Endothelial cell (in vitro differentiated cells): ENCODE data around the gene TMEFF2. TPM values are rescaled to one million over a fixed set of nuclear protein-coding genes. Genes with fewer than 3 reads are reported as not detected.

Experiments used
- DNase-seq: peaks from one replicate; pipeline ENCODE4 v3.0.0; 2021; ENCODE audit warnings: low spot score
- H3K27ac Mint-ChIP-seq: one replicate; pipeline ENCODE4 v1.8.0; 2021; ENCODE audit warnings: mixed read lengths, inconsistent platforms; ENCODE audit not compliant: unreplicated experiment
- H3K27me3 Mint-ChIP-seq: one replicate; pipeline ENCODE4 v1.8.0; 2021; ENCODE audit warnings: mild to moderate bottlenecking, moderate library complexity, mixed read lengths, inconsistent platforms; ENCODE audit not compliant: unreplicated experiment
- H3K36me3 Mint-ChIP-seq: one replicate; pipeline ENCODE4 v1.8.0; 2021; ENCODE audit warnings: mild to moderate bottlenecking, low read depth, mixed read lengths, inconsistent platforms; ENCODE audit not compliant: unreplicated experiment
- H3K4me1 Mint-ChIP-seq: one replicate; pipeline ENCODE4 v1.8.0; 2021; ENCODE audit warnings: mild to moderate bottlenecking, mixed read lengths, inconsistent platforms; ENCODE audit not compliant: unreplicated experiment
- H3K4me3 Mint-ChIP-seq: one replicate; pipeline ENCODE4 v1.8.0; 2021; ENCODE audit warnings: mild to moderate bottlenecking, mixed read lengths, inconsistent platforms; ENCODE audit not compliant: unreplicated experiment
- H3K9me3 Mint-ChIP-seq: one replicate; pipeline ENCODE4 v1.8.0; 2021; ENCODE audit warnings: mixed read lengths, inconsistent platforms; ENCODE audit not compliant: unreplicated experiment
- total RNA-seq: library from RNA; stranded (reverse); fragmentation: NEBNext Ultra II Directional; extraction: Animal tissue kit (Norgen Biotek cat#: 25700); gene quantifications from one replicate; pipeline ENCODE4 v1.2.1, GENCODE V29; 2021; ENCODE audit not compliant: unreplicated experiment
- TF ChIP-seq, protein P1 (sequence below): fragments of 200-600 bp; sonication (generic); IDR thresholded peaks from one replicate; pipeline ENCODE4 v1.5.0; 2021; ENCODE audit warnings: antibody characterized with exemption; ENCODE audit not compliant: unreplicated experiment

TMEFF2 gene
- total RNA-seq, 1 donor from 2014 or later, result 0.10 TPM

DNA sequence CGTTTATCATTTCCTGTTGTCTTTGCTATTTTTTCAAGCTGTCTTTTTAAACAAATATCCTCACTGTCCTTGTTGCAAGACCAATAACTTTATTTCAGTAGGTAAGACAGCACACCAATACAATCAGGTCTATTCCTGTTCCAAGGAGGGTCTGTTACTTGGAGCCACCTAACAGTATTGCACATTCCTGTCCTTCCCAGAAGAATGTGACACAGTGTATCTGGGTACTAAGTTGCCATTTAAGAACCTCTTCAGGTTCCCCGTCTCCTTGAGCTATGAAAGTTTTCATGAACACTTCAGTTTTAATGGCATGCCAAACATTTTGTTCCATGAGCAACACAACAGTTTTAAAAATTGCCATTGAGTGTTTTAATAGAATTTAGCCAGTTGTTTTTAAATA is 209.0 kb downstream of the TMEFF2 start:
- Mint-ChIP-seq H3K27me3 (no peaks in the 10 kb centered on the region), H3K36me3 (no peaks in the 10 kb centered on the region), H3K4me3 (no peak overlapping the region), H3K27ac (no peak overlapping the region), H3K4me1 (peaks cover 12% of the 10 kb centered on the region), H3K9me3 (no peaks in the 10 kb centered on the region)
- no peak for DNase-seq
- TF ChIP-seq, protein P1, sequence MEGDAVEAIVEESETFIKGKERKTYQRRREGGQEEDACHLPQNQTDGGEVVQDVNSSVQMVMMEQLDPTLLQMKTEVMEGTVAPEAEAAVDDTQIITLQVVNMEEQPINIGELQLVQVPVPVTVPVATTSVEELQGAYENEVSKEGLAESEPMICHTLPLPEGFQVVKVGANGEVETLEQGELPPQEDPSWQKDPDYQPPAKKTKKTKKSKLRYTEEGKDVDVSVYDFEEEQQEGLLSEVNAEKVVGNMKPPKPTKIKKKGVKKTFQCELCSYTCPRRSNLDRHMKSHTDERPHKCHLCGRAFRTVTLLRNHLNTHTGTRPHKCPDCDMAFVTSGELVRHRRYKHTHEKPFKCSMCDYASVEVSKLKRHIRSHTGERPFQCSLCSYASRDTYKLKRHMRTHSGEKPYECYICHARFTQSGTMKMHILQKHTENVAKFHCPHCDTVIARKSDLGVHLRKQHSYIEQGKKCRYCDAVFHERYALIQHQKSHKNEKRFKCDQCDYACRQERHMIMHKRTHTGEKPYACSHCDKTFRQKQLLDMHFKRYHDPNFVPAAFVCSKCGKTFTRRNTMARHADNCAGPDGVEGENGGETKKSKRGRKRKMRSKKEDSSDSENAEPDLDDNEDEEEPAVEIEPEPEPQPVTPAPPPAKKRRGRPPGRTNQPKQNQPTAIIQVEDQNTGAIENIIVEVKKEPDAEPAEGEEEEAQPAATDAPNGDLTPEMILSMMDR, result no peak

DNA sequence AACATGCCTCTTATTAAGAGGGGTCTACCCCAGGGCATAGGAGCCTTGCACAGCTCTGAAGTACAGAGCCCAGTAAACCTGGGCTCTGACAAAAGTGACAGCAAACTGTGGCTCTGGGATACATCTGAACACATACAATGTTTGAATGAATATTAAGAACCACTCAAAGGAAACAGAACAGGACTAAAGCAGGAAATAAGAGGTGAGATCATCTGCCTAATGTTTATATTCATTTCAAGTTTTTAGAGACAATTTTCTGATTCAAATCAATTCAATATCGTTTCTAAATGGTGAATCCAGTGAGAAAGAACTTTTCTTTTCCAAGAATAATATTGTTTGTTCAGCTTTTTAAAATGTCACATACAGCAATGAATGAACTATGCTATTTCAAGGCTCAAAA is 211.1 kb downstream of the TMEFF2 start:
- Mint-ChIP-seq H3K36me3 (no peaks in the 10 kb centered on the region), H3K27ac (peak overlapping the region; percentile 3), H3K4me1 (peaks cover 22% of the 10 kb centered on the region), H3K9me3 (no peaks in the 10 kb centered on the region), H3K27me3 (no peaks in the 10 kb centered on the region), H3K4me3 (no peak overlapping the region)
- TF ChIP-seq, protein P1, result no peak
- DNase-seq, result no peak

DNA sequence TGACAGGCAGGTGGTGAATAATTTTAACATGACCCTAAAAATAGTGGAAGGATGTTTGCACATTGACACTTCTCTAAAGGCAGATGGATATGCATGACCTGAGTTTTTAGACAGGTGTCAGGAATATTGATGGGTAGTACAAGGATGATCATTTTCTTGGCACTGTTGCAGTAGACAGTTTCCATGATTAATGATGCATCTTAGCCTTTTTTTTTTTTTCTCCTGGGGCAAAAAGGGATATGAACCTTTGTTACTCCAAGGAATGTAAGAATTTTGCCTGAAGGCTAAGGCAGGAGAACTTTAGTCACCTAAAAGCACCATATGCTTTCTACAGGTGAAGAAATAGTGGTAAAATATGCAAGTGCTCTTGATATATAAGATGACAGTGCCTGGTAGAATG is 211.5 kb downstream of the TMEFF2 start:
- H3K9me3 Mint-ChIP-seq, result no peaks in the 10 kb centered on the region
- no peak overlapping the region for H3K27ac Mint-ChIP-seq
- peaks cover 21% of the 10 kb centered on the region for H3K4me1 Mint-ChIP-seq
- DNase-seq, result no peak
- no peaks in the 10 kb centered on the region for H3K36me3 Mint-ChIP-seq
- no peaks in the 10 kb centered on the region for H3K27me3 Mint-ChIP-seq
- no peak overlapping the region for H3K4me3 Mint-ChIP-seq
- TF ChIP-seq, protein P1, result no peak

DNA sequence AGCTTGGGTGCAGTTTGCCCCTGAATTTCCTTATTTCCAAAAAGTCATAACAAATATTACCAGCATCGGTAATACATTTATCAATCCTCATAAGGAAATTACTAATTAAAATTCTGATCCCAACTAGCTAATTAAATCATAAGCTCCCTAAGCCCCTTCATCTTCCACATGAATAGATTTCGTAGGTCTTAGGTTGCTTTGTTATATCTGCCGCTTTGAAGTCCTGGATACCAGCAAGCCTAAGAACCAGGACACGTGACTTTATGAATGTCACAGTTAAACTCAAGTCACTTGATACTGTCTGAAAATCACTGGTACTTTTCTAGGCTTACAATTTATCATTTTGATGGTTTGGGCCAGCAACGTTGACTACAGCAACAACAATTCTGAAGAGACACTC is 213.0 kb downstream of the TMEFF2 start:
- TF ChIP-seq, protein P1, result no peak
- no peak overlapping the region for H3K27ac Mint-ChIP-seq
- DNase-seq, result no peak
- H3K4me3 Mint-ChIP-seq, result no peak overlapping the region
- H3K9me3 Mint-ChIP-seq, result no peaks in the 10 kb centered on the region
- H3K27me3 Mint-ChIP-seq, result no peaks in the 10 kb centered on the region
- H3K4me1 Mint-ChIP-seq, result peaks cover 19% of the 10 kb centered on the region
- no peaks in the 10 kb centered on the region for H3K36me3 Mint-ChIP-seq

DNA sequence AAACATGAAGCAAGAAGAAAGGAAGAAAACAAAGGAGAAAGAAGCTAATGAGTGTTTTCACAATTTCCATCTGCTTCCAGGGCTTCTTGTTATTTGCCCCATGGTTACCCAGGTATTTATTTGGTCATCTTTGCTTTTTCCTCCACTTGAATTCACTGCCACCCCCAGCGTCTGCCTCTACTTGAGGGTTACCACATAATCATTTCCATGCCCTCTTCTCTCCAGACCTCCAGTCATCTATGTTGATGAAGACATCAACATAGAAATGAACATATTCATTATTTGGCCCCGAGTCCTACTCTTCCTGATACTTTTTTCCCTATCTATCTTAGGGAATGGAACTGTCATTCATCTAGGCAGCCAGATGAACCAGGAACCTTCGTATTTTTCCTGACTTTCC is 214.2 kb downstream of the TMEFF2 start:
- H3K9me3 Mint-ChIP-seq, result no peaks in the 10 kb centered on the region
- TF ChIP-seq, protein P1, result no peak
- H3K27me3 Mint-ChIP-seq, result no peaks in the 10 kb centered on the region
- no peaks in the 10 kb centered on the region for H3K36me3 Mint-ChIP-seq
- H3K27ac Mint-ChIP-seq, result no peak overlapping the region
- H3K4me1 Mint-ChIP-seq, result peaks cover 28% of the 10 kb centered on the region
- H3K4me3 Mint-ChIP-seq, result no peak overlapping the region
- DNase-seq, result no peak
